B cell (primary cell): ENCODE data around the gene NCCRP1. TPM values are rescaled to one million over a fixed set of nuclear protein-coding genes. Genes with fewer than 3 reads are reported as not detected.
A peak's percentile ranks its signal among the peaks of the same experiment; 100 is the strongest.
"Not testable (repeated sequence)": the region's sequence is repeated elsewhere in the genome, so short reads cannot be mapped to it uniquely, and the experiment has no call there.

Source experiments
- ATAC-seq: fragments of 200-7000 bp; cut with Tn5 transposase; one replicate; pipeline ENCODE4 v1.10.0; 2021; ENCODE audit warnings: low read depth, mild to moderate bottlenecking, moderate number of reproducible peaks, moderate library complexity
- CTCF ChIA-PET: fragments of 350-600 bp; sonication (Branson Sonifier 250); formaldehyde crosslinking; loops from one replicate; lab custom pipeline; 2021; ENCODE audit warnings: antibody characterized with exemption, inconsistent platforms; lab: Charles Lee
- POLR2A ChIA-PET: fragments of 350-600 bp; sonication (Branson Sonifier 250); formaldehyde crosslinking; loops from one replicate; lab custom pipeline; 2021; ENCODE audit warnings: antibody characterized with exemption; lab: Charles Lee
- DNase-seq: peaks from one replicate; pipeline ENCODE4 v3.0.0; 2013
- H2AFZ ChIP-seq: 2 replicates; pipeline ENCODE4 v1.6.1; 2012; ENCODE audit warnings: mild to moderate bottlenecking, low read depth, low read length; ENCODE audit not compliant: insufficient read depth, poor library complexity, severe bottlenecking
- H3K27ac ChIP-seq, 2 donors: 1 replicate in 1 of 2; 2 replicates in 1 of 2; pipeline ENCODE4 v1.5.1; 2012 to 2013; ENCODE audit warnings: low read length in 2 of 2, mild to moderate bottlenecking in 2 of 2, moderate library complexity in 1 of 2
- H3K27me3 ChIP-seq, 4 experiments: fragments of 200-600 bp in 1 of 4; sonication (generic) in 1 of 4; replicated peaks in 1 of 4; 1 replicate in 2 of 4; 2 replicates in 2 of 4; pipeline versions ENCODE4 v1.6.1 to v1.7.0; 2013 to 2016; ENCODE audit warnings: low read length in 3 of 4, mild to moderate bottlenecking in 2 of 4, mixed read lengths in 1 of 4, moderate library complexity in 1 of 4; ENCODE audit not compliant: insufficient read depth in 4 of 4, control insufficient read depth in 3 of 4; ENCODE audit errors: control extremely low read depth in 1 of 4
- H3K36me3 ChIP-seq, 2 experiments: replicated peaks in 1 of 2; 1 replicate in 1 of 2; 2 replicates in 1 of 2; pipeline versions ENCODE4 v1.6.1 to v1.7.1; 2013; ENCODE audit warnings: low read length in 1 of 2; ENCODE audit not compliant: insufficient read depth in 2 of 2, control insufficient read depth in 1 of 2; ENCODE audit errors: control extremely low read depth in 1 of 2, extremely low read depth in 1 of 2
- H3K4me1 ChIP-seq, 2 donors: fragments of 200-600 bp in 1 of 2; sonication (generic) in 1 of 2; 1 replicate in 1 of 2; 2 replicates in 1 of 2; pipeline versions ENCODE4 v1.5.1 to v1.6.1; 2013 to 2017; ENCODE audit warnings: low read length in 2 of 2; ENCODE audit not compliant: control insufficient read depth in 2 of 2, insufficient read depth in 2 of 2
- H3K4me2 ChIP-seq: replicated peaks from 2 replicates; pipeline ENCODE3; 2012; ENCODE audit warnings: mild to moderate bottlenecking, low read depth, low read length; ENCODE audit not compliant: poor library complexity, severe bottlenecking
- H3K4me3 ChIP-seq, 5 experiments: fragments of 200-600 bp in 1 of 5; sonication (generic) in 1 of 5; 1 replicate in 3 of 5; 2 replicates in 2 of 5; pipeline versions ENCODE4 v1.5.1 to v1.7.0; 2011 to 2016; ENCODE audit warnings: low read length in 4 of 5, mild to moderate bottlenecking in 4 of 5, low read depth in 2 of 5, control low read depth in 1 of 5, moderate library complexity in 1 of 5; ENCODE audit not compliant: insufficient read depth in 1 of 5; ENCODE audit errors: control extremely low read depth in 1 of 5, extremely low read depth in 1 of 5
- H3K79me2 ChIP-seq: fragments of 200-600 bp; sonication (generic); one replicate; pipeline ENCODE4 v1.6.0; 2016; ENCODE audit warnings: low read length; ENCODE audit not compliant: control insufficient read depth, insufficient read depth
- H3K9ac ChIP-seq: fragments of 200-600 bp; sonication (generic); 2 replicates; pipeline ENCODE4 v1.6.1; 2017; ENCODE audit warnings: mild to moderate bottlenecking, low read length, moderate library complexity
- H3K9me3 ChIP-seq, 3 donors: one replicate each; pipeline versions ENCODE4 v1.6.1 to v1.7.1; 2013; ENCODE audit warnings: low read length in 2 of 3; ENCODE audit not compliant: control insufficient read depth in 2 of 3, insufficient read depth in 1 of 3; ENCODE audit errors: control extremely low read depth in 1 of 3
- H4K20me1 ChIP-seq: 2 replicates; pipeline ENCODE4 v1.6.0; 2012; ENCODE audit warnings: mild to moderate bottlenecking, low read length; ENCODE audit not compliant: insufficient read depth, control insufficient read depth, poor library complexity, severe bottlenecking
- H3K27ac Mint-ChIP-seq: one replicate; pipeline ENCODE4 v1.8.0; 2021; ENCODE audit warnings: mixed read lengths
- H3K27me3 Mint-ChIP-seq: one replicate; pipeline ENCODE4 v1.8.0; 2021; ENCODE audit warnings: mixed read lengths
- H3K4me1 Mint-ChIP-seq: one replicate; pipeline ENCODE4 v1.8.0; 2021; ENCODE audit warnings: mixed read lengths
- H3K4me3 Mint-ChIP-seq: one replicate; pipeline ENCODE4 v1.8.0; 2021; ENCODE audit warnings: mixed read lengths
- H3K9me3 Mint-ChIP-seq: one replicate; pipeline ENCODE4 v1.8.0; 2022; ENCODE audit warnings: mixed read lengths; ENCODE audit not compliant: insufficient read depth
- CTCF ChIP-seq: fragments of 200-600 bp; IDR thresholded peaks from one replicate; pipeline ENCODE4 v1.8.0; 2022; ENCODE audit warnings: antibody characterized with exemption, mild to moderate bottlenecking
- EZH2 ChIP-seq: IDR thresholded peaks from 2 replicates; pipeline ENCODE4 v1.6.1; 2012; ENCODE audit warnings: borderline replicate concordance, low read depth, mild to moderate bottlenecking, moderate library complexity, low read length; ENCODE audit not compliant: insufficient read depth, poor library complexity, severe bottlenecking
- WGBS: methylation state at CpG from one replicate; pipeline ENCODE4 v1.1.5; 2013; ENCODE audit warnings: missing lambda C conversion rate; ENCODE audit not compliant: insufficient coverage; 5-methylcytosine and 5-hydroxymethylcytosine counted together
- intact Hi-C: fragments of 100-400 bp; cut with micrococcal nuclease; formaldehyde crosslinking; loops from one replicate; pipeline ENCODE4 v1.10.0; 2022
- polyA plus RNA-seq: library from polyadenylated mRNA; depleted of rRNA; stranded (reverse); fragments of >200 nt; gene quantifications from 2 replicates; pipeline ENCODE4 v1.2.3, GENCODE V29; 2012
- total RNA-seq, 2 donors: library from RNA; stranded (reverse); fragments of 120-200 nt in 1 of 2; gene quantifications; 1 replicate in 1 of 2; 2 replicates in 1 of 2; pipeline versions ENCODE4 v1.2.3 to v1.2.4, GENCODE V29; 2013 to 2022

Gene NCCRP1
- total and polyA plus RNA-seq, 2 donors (not counting 1 experiment from before 2014, with no cell fraction given) = 0.04 TPM; not detected in 1

GRCh38 chr19:39212375-39212742 lies 15.6 kb downstream of the NCCRP1 start:
- H3K27ac Mint-ChIP-seq = no peak overlapping the region
- CTCF ChIA-PET = interaction anchor here (0.7 to 1.6 kb wide), 4 partner anchors 9 to 199 kb away, joined by 3 to 4 read pairs (median 4); partner anchors contain the start of gene PLEKHG2

DNA sequence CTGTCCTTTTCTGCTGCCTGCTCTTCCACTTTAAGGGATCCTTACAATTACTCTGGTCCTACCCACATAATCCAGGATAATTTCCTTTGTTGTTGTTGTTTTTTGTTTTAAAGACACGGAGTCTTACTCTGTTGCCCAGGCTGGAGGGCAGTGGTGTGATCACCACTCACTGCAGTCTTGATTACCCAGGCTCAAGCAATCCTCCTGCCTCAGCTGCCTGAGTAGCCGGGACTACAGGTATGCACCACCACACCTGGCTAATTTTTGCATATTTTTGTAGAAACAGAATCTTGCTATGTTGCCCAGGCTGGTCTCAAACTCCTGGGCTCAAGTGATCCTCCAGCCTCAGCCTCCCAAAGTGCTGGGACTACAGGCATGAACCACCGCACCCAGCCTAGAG lies 18.6 kb downstream of the NCCRP1 start:
- 83% methylated on average over 2 of the region's 3 CpGs for WGBS
- H3K4me1 Mint-ChIP-seq, H3K27me3 ChIP-seq, DNase-seq, H3K79me2 ChIP-seq, H3K27ac ChIP-seq, H3K9me3 Mint-ChIP-seq, H3K36me3 ChIP-seq, POLR2A ChIA-PET, H3K4me2 ChIP-seq, H3K4me3 ChIP-seq, H3K9ac ChIP-seq, H4K20me1 ChIP-seq, intact Hi-C loops, H3K27ac Mint-ChIP-seq, H3K4me3 Mint-ChIP-seq, H3K4me1 ChIP-seq, H2AFZ ChIP-seq, ATAC-seq: not testable (repeated sequence)
- CTCF ChIA-PET = interaction anchor here (0.8 kb wide), 1 partner anchor 106 kb away, joined by 3 read pairs; no protein-coding TSS in a partner anchor
- peaks cover 19% of the 10 kb centered on the region for H3K27me3 Mint-ChIP-seq
- H3K9me3 ChIP-seq = peaks cover 0 to 15% (median 0%) of the 10 kb centered on the region in 3 donors

More at GRCh38 chr19:39212375-39212742, 15.6 kb downstream of the NCCRP1 start:
- TF ChIP-seq CTCF (peak; percentile 20), EZH2 (no peak)
- Mint-ChIP-seq H3K4me3 (no peak overlapping the region), H3K9me3 (peaks cover 2% of the 10 kb centered on the region), H3K4me1 (no peaks in the 10 kb centered on the region), H3K27me3 (peaks cover 15% of the 10 kb centered on the region)
- Histone ChIP-seq H3K27me3 (peaks cover 0 to 5% (median 1%) of the 10 kb centered on the region in 4 experiments), H3K27ac (no peak overlapping the region), H3K4me3 (no peak overlapping the region), H3K79me2 (no peaks in the 10 kb centered on the region), H3K9ac (no peak overlapping the region), H3K4me2 (no peak overlapping the region), H3K9me3 (peaks cover 0 to 15% (median 0%) of the 10 kb centered on the region in 3 donors), H3K4me1 (no peaks in the 10 kb centered on the region), H2AFZ (no peak overlapping the region), H3K36me3 (no peaks in the 10 kb centered on the region), H4K20me1 (no peaks in the 10 kb centered on the region)
- ATAC-seq (no peak), DNase-seq (peak; percentile 47)
- POLR2A ChIA-PET = interaction anchor here (0.7 kb wide), 1 partner anchor 111 kb away, joined by 7 read pairs; no protein-coding TSS in a partner anchor
- WGBS = 35% methylated on average over 6 of the region's 8 CpGs
- intact Hi-C loops = loop anchor here (5.0 kb wide), 2 partner anchors 115 to 460 kb away; no protein-coding TSS in a partner anchor
